ENCODE results near the gene CLEC4F. TPM values are rescaled to one million over a fixed set of nuclear protein-coding genes. Genes with fewer than 3 reads are reported as not detected.

CLEC4F gene
- total RNA-seq, 2 donors from 2014 or later: 0.16 TPM; not detected in 1

DNA sequence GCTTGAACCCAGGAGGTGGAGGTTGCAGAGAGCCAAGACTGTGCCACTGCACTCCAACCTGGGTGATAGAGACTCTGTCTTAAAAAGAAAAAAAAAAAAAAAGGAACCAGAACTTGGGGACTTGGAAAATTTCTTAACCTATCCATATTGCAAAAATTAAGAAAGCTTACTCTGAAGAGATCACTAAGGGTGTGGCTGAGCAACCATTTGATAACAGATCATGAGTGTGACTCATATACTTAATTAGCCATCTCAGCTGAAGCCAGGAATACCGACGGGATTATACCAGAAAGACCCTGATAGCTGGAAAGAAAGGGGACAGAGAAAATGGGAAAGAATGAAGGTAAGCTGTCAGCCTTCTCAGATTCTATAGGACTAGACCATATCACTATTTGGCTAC, 45.3 kb downstream of the CLEC4F start:
- TF ChIP-seq, protein P1, sequence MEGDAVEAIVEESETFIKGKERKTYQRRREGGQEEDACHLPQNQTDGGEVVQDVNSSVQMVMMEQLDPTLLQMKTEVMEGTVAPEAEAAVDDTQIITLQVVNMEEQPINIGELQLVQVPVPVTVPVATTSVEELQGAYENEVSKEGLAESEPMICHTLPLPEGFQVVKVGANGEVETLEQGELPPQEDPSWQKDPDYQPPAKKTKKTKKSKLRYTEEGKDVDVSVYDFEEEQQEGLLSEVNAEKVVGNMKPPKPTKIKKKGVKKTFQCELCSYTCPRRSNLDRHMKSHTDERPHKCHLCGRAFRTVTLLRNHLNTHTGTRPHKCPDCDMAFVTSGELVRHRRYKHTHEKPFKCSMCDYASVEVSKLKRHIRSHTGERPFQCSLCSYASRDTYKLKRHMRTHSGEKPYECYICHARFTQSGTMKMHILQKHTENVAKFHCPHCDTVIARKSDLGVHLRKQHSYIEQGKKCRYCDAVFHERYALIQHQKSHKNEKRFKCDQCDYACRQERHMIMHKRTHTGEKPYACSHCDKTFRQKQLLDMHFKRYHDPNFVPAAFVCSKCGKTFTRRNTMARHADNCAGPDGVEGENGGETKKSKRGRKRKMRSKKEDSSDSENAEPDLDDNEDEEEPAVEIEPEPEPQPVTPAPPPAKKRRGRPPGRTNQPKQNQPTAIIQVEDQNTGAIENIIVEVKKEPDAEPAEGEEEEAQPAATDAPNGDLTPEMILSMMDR (IDR thresholded peaks at IDR 0.05): no peak
- Histone ChIP-seq H3K4me3 (no peak overlapping the region), H3K27me3 (no peaks in the 10 kb centered on the region), H3K27ac (no peak overlapping the region), H3K36me3 (no peaks in the 10 kb centered on the region), H3K9me3 (no peaks in the 10 kb centered on the region), H3K4me1 (no peaks in the 10 kb centered on the region)
- no peak for DNase-seq (ENCODE audit: low spot score)

DNA sequence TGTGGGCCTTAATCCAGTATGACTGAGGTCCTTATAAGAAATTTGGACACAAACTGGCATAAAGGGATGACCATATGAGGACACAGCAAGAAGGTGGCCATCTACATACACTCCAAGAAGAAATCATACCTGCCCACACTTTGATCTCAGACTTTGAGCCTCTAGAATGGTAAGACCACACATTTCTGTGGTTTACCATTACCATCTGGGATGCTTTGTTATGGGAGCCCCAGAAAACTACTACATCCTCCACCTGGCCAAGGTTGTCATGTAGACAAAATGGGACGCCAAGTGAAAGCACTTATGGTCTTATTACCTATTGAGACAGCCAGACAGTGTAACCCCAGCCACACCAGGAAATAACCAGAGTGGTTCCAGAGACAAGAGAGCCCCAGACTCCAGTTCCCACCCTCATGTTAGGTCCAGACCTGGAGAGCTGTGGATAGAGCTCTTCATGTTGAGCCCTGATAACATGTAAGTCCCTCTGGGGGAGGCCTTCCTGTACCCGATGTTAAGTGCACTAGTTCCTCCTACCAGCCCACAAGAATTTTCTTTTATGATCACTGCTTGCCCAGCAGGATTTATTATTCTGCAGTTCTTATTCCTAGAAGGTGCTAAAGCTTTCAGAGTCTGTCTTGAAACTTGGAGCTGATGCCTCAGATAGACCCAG, 47.8 kb downstream of the CLEC4F start:
- Histone ChIP-seq H3K4me3 (no peak overlapping the region), H3K36me3 (no peaks in the 10 kb centered on the region), H3K27me3 (peaks cover 0 to 3% of the 10 kb centered on the region in 2 donors), H3K4me1 (peaks cover 0 to 4% of the 10 kb centered on the region in 2 donors), H3K9me3 (no peaks in the 10 kb centered on the region), H3K27ac (no peak overlapping the region)
- no peak for DNase-seq (ENCODE audit: low spot score)
- TF ChIP-seq, protein P1 (IDR thresholded peaks at IDR 0.05): no peak

- no peaks in the 10 kb centered on the region for H3K9me3 ChIP-seq
- H3K27ac ChIP-seq: no peak overlapping the region
- no peaks in the 10 kb centered on the region for H3K36me3 ChIP-seq
- peaks cover 3 to 11% of the 10 kb centered on the region in 2 donors for H3K27me3 ChIP-seq
- TF ChIP-seq, protein P1 (IDR thresholded peaks at IDR 0.05): no peak
- no peak overlapping the region for H3K4me3 ChIP-seq
- DNase-seq (ENCODE audit: low spot score): no peak
- H3K4me1 ChIP-seq: peaks cover 0 to 13% of the 10 kb centered on the region in 2 donors
These were observed 49.0 kb downstream of the CLEC4F start for GRCh38 chr2:70771446-70771845.

DNA sequence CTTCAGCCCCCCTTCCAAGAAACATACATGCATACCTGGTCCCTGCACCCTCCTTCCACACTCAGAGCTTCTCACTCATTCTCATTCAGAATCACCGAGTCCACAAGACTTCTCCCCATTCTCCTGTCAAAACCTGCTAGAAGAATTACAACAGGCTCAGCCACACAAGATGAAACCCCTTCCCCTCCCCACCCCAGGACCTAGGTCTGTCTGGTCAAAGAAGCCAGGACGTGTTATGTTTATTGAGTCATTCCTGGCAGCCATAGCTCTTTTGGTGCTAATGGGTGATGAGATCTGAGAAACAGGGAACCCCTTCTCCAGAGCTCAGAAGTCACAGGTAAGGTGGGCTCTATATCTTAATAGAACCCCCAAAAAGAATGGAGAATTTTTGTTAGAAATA, 50.9 kb downstream of the CLEC4F start:
- H3K27ac ChIP-seq: no peak overlapping the region
- H3K9me3 ChIP-seq: no peaks in the 10 kb centered on the region
- H3K4me1 ChIP-seq: peaks cover 0 to 13% of the 10 kb centered on the region in 2 donors
- no peak for DNase-seq (ENCODE audit: low spot score)
- H3K36me3 ChIP-seq: no peaks in the 10 kb centered on the region
- no peak overlapping the region for H3K4me3 ChIP-seq
- TF ChIP-seq, protein P1 (IDR thresholded peaks at IDR 0.05): no peak
- H3K27me3 ChIP-seq: peaks cover 3 to 11% of the 10 kb centered on the region in 2 donors

DNA sequence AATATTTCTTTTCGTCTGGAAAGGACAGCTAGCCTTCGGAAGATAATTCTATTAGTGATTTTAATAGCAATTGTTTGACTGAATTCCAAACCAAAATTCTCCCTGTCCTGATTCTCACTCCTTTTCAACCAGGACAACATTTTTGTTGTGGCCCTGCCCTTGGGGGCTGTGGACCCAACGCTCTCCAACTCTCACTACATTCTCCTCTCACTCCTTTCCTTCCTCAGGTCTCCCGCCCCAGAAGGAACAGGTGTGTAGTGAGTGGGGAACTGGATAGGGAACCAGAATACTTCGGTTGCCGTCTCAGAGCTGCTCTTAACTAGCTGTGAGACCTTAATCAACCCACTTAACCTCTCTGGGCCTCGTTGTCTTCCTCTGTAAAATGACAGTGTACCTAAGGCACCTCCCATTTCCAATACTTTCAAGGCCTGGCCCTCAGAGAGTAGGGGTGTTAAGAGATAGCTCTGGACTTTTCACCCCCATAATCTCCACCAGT, 51.8 kb downstream of the CLEC4F start:
- Histone ChIP-seq H3K4me3 (peak overlapping the region in 1 of 2 donors; percentile 55), H3K4me1 (peaks cover 0 to 13% of the 10 kb centered on the region in 2 donors), H3K27me3 (peaks cover 3 to 11% of the 10 kb centered on the region in 2 donors), H3K36me3 (no peaks in the 10 kb centered on the region), H3K9me3 (no peaks in the 10 kb centered on the region), H3K27ac (no peak overlapping the region)
- no peak for DNase-seq (ENCODE audit: low spot score)
- TF ChIP-seq, protein P1 (IDR thresholded peaks at IDR 0.05): no peak

Data from right atrium auricular region (tissue), 2 donors.